NCI-H748 (cell line): ENCODE data around the gene CALN1.

Experiments used
- DNase-seq: peaks from one replicate; lab custom pipeline; 2025; ENCODE audit not compliant: unreplicated experiment; lab: John Stamatoyannopoulos, UW

Gene CALN1

DNA sequence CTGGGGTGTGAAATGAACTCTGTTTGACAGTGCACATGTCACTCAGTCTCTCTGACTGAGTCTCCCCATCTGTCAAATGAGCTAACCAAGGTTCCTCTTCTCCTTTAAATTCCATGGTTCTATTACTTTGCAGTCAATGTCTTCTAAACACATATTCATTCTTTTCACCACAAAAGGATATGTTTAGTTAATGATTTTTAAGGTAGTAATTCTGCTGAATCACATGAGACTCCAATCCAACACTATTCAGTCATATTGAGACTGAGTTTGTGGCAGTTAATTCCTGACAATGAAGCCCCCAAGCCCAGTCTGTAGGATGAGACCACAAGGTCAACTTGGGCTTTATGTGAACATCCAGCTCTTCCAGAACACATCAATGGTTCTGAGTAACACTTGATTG lies 85.3 kb downstream of the CALN1 start:
- DNase-seq: no peak

- peak; percentile 45 for DNase-seq
Measured at GRCh38 chr7:72326365-72326764, 85.8 kb downstream of the CALN1 start.

DNA sequence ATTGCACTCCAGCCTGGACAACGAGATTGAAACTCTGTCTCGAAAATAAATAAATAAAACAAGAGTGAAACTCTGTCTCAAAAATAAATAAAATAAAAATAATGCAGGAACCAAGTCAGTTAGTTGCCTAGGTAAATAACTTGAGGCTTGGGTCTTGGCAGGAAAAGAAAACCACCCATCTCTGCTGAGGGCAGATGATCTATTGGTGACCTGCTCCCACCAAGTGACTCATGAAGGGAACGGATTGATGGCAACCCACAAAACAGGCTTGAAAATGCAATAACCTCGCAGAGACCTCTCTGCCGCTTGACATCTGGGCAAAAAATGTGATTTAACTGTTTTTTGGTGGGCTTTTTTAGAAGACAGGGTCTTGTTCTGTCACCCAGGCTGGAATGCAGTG lies 86.6 kb downstream of the CALN1 start:
- no peak for DNase-seq

DNA sequence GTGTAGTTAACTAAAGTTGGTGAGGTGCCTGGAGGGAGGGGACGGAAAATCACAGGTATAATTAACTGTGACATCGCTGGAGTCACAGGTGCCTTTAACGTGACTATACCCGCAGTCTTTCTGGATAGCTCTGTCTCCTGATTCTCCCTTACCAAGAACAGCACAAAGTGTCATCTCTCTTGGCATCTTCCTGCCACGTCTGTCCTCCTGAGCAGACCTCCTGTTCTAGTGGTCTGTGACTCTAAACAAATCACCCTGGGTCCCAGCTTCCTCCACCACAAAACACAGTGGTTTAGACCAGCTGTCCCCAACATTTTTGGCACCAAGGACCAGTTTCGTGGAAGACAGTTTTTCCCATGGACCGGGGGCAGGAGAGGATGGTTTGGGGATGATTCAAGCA lies 90.5 kb downstream of the CALN1 start:
- DNase-seq: no peak

- no peak for DNase-seq
Measured at GRCh38 chr7:72321081-72321480, 91.1 kb downstream of the CALN1 start.

- DNase-seq: no peak
Measured at GRCh38 chr7:72317341-72317740, 94.8 kb downstream of the CALN1 start.

DNA sequence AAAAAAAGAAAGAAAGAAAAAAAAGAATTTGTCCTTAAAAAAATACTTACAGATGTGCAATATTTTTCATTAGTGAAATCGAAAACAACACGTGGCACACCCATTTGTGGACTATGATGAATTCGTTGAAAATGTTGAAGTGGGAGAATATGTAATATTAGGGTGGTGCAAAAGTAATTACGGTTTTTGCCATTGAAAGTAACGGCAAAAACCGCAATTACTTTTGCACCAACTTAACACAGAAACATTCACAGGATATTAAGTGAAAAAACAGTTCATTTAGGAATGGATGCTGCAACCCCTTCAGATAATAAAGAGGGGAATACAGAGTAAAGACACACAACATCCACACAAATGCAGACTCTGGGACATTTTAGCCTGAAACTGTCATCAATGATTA lies 96.0 kb downstream of the CALN1 start:
- no peak for DNase-seq

DNA sequence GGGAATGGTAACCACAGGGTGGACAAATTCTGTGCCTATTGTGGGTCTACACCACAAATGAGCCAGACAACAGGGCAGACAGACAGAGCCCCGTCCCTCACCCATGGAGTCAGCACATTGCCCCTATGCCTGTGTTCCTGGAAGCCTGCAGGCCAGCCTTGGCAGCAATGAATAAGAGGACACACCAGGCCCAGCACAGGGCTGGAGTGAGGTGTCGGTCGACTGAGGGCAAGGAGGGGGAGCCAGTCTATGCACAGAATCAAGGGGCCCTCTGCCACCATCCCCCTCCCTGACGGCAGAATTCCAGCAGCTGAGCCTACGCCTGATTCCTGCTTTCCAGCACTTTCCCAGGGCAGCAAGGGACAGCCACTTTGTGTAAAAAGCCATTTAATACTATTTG lies 98.2 kb downstream of the CALN1 start:
- DNase-seq: no peak

GRCh38 chr7:72310301-72310700 lies 101.8 kb downstream of the CALN1 start:
- DNase-seq: no peak

GRCh38 chr7:72309476-72309875 lies 102.7 kb downstream of the CALN1 start:
- no peak for DNase-seq

DNA sequence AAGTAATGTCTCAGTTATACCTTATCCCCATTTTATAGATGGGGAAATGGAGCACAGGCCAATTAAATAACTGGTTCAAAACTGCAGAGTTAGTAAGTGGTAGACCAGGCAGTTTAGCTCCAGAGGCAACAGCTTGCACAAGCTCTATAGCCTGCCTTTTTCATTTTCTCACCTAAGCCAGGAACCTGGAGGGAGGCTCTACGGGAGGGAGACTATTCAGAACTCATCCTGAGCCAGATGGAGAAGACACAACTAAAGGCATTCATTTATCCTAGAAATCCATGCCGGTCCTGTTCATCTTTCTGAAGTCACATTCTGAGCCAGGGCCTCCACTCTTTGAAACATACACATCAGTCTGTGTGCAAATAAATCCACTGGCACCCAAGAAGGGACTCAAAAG lies 103.2 kb downstream of the CALN1 start:
- DNase-seq: no peak

- DNase-seq: no peak
Measured at GRCh38 chr7:72307566-72307965, 104.6 kb downstream of the CALN1 start.

DNA sequence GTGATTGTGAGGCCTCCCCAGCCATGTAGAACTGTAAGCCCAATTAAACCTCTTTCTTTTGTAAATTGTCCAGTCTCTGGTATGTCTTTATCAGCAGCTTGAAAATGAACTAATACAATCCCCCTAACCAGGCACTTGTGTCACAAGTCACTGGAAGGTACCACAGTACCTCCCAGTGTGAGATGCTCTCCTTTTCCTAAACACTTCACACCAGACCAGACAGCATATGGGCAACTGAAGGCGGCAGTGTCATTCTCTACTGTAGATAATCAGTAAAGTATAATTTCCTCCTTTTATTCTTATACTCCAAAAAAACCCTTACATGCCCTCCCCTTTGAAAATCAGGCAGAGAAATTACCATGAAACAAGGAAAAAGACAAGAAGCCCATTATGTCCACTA lies 113.2 kb downstream of the CALN1 start:
- no peak for DNase-seq

DNA sequence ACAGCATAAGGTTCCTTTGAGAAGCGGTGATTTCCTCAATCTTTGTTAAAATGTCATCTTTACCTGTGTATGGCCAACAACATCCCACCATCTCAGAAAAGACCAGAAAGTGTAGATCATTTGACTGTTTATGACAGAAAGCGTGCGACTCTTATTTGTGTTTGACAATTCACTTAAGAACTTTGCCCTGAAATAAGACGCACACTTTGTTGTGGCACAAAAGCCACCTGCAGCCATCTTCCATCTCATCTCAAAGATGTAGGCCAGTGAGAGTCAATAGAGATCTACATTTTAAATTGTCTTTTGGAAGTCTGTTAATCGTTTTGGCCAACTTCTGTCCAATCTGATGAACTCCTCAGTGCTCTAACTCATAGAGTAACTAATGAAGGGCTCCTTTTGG lies 114.0 kb downstream of the CALN1 start:
- DNase-seq: no peak

GRCh38 chr7:72297636-72298035 lies 114.5 kb downstream of the CALN1 start:
- DNase-seq: no peak

DNA sequence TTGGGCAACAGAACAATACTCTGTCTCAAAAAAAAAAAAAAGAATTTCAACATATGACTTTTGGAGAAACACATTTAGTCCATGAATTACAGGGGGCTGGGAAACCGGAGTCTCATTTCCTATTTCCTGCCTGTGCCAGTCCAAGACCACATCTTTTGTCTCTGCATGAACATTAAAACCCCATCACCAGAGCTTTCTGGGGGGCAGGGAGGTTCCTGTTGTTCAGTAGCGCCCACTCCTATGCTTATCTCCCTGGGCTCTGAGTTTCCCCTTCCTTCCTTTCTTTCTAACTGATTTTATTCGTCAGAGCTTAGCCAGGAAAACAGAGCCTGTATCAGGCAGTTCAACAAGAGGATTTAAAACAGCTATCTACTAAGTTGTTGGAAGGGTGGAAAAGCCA lies 119.3 kb downstream of the CALN1 start:
- no peak for DNase-seq

- DNase-seq: no peak
Measured at GRCh38 chr7:72292118-72292517, 120.0 kb downstream of the CALN1 start.

DNA sequence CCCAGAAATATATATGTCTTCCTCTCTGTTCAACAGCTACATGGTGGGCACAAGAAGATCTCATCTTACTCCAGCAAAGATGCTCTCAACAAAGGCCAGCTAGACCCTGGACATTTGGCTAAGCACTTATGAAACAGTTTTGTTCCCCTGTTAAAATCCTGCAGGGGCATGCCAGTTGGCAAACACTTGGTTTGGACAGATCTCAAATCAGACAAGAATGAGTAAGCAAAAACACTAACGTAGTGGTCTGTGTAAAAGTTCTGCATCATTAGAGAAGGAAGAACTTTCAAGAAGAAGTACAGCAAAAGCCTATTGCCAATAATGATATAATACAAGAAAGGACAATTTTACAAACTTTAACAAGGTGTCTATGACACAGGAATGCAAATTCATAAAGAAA lies 125.6 kb downstream of the CALN1 start:
- DNase-seq: no peak

DNA sequence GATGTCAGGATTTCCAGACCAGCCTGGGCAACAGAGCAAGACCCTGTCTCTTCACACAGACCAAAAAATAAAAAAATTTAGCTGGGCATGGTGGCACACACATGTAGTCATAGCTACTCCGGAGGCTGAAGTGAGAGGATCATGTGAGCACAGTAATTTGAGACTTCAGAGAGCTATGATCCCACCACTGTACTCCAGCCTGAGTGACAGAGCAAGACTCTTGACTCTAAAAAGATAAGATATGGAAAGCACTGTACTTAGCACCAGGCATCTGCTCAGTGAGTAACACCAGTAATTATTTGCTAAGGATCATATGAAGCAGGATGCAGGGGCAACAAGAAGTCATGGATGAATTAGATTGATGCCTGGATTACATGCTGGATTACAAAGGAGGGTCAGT lies 128.8 kb downstream of the CALN1 start:
- DNase-seq: no peak

- DNase-seq: no peak
Measured at GRCh38 chr7:72281308-72281707, 130.8 kb downstream of the CALN1 start.

DNA sequence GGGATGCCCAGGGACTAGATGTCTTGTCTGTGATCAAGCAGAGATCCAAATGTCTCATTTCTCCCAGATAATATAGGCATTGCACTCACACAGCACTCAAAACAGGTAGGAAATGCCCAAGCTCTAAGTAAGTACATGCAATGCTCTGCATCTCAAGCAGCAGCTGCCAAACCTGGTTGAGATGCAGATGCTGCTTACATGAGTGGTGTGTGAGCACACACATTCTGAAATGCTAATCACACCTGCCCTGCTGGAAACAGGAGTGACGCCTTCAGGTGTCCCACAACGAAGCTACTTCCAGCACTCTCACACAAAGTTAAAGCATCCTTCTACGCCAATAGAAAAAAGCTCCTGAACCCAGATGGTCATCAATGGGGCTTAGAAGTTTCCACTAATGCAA lies 132.9 kb downstream of the CALN1 start:
- no peak for DNase-seq

DNA sequence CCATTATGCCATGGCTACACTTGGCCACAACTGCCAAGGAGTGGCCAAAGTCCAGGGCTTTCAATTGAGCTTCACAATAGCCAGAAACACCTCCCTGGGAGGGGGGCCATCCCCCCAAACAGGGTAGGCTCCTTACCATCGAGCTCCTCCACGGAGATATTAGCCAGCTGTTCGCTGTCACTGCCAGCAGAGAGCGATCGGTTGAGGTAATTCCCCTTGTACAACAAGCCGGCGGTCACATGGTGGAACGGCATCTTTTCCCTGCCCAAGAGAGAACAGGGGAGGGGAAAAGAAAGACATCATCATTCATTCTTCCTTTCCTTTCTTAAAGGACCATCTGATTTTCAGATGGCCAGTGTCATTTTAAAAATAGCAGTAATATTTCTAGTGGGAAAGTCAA lies 133.6 kb downstream of the CALN1 start:
- no peak for DNase-seq

GRCh38 chr7:72275382-72276070 lies 136.6 kb downstream of the CALN1 start:
- no peak for DNase-seq

DNA sequence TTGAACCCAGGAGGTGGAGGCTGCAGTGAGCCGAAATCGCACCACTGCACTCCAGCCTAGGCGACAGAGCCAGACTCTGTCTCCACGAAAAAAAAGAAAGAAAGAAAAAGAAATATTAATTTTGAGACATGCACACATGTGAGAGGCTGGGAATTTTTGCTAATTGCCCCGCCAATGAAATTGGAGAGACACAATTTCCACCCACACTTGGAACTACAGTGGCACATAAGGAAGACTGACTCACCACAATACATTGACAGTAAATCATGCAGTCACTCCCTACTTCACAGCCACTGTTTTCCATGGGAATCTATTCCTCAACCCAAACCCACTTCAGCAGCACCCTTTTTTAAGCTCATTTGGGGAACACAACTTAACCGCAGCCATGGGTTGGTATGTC lies 139.7 kb downstream of the CALN1 start:
- no peak for DNase-seq
